GM18498 (cell line): ENCODE results near the gene RBM11.
"Not testable (repeated sequence)": the region's sequence is repeated elsewhere in the genome, so short reads cannot be mapped to it uniquely, and the experiment has no call there.

Experiments used
- ATAC-seq: cut with Tn5 transposase; IDR thresholded peaks from one replicate; pipeline ENCODE4 v1.9.1; 2021; ENCODE audit warnings: mild to moderate bottlenecking, moderate library complexity; ENCODE audit not compliant: unreplicated experiment

RBM11 gene, protein sequence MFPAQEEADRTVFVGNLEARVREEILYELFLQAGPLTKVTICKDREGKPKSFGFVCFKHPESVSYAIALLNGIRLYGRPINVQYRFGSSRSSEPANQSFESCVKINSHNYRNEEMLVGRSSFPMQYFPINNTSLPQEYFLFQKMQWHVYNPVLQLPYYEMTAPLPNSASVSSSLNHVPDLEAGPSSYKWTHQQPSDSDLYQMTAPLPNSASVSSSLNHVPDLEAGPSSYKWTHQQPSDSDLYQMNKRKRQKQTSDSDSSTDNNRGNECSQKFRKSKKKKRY

DNA sequence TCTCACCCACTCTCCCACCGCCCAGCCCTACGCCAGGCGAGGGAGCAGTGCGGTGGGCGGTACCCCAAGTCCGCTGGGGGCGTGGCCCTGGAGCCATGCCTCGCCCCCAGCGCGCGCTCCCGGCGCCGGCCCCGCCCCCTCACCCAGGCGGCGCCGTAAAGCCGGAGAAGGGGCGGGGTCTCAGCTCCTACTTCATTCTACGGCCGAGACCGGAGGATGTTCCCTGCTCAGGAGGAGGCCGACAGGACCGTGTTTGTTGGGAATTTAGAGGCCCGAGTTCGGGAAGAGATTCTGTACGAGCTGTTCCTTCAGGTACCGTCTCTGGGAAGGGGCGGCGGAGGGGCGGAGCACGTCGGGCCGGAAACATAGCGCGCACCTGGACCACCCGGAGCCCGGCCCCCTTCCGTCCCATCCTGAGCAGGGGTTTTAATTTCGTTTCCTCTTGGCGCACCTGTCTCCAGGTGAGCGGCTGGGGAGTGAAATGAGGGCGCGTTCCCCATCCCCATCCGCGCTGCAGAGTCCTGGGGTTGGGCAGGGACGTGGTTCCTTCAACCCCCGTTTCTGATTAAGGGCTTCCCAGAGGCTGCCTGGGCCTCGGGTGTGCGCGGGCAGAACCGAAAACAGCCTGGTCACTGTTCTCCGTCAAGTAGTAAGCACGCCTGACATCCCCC is at the start of gene RBM11:
RBM11 (plus strand) TSS at position 187 of the 671 bp plus-strand sequence; CDS start at position 217, 30 bp downstream.
- ATAC-seq: peak; percentile 98

DNA sequence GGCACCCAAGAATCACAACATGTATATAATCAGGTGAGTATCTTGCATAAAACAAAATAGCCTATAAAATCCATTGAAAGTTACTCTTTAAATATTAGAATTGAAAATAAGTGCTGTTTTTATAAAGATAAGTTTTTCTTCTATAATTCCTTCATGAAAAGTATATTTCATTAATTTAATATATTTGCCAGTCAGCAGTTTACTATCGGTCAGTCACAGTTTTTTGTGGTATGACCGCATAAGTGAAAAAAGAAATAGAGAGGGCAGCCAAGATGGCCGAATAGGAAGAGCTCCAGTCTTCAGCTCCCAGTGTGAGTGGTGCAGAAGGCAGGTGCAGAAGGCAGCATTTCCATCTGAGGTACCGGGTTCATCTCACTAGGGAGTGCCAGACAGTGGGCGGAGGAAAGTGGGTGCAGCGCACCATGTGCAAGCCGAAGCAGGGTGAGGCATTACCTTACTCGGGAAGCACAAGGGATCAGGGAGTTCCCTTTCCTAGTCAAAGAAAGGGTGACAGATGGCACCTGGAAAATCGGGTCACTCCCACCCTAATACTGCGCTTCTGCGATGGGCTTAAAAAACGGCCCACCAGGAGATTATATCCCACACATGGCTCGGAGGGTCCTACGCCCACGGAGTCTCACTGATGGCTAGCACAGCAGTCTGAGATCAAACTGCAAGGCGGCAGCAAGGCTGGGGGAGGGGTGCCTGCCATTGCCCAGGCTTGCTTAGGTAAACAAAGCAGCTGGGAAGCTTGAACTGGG is 49.3 kb upstream of the RBM11 start:
- ATAC-seq: not testable (repeated sequence)

DNA sequence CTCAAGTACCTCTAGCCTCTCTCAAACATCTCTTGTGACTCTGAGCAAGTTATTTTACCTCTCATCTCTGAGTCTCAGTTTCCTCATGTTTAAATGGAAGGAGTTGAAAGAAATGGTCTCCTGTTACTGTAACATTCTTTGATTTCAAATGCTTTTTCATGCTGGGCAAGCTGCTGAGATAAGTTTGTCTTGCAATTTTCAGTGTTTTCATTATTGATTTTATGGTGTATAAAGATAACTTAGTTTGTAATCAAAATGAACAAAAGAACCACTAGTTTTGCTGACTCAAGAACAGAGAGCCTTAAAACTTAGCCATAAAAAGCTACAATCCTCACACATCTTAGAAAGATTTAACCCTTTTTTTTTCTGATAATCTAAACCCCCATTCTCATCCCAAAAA is 9.7 kb upstream of the RBM11 start:
- ATAC-seq: no peak

DNA sequence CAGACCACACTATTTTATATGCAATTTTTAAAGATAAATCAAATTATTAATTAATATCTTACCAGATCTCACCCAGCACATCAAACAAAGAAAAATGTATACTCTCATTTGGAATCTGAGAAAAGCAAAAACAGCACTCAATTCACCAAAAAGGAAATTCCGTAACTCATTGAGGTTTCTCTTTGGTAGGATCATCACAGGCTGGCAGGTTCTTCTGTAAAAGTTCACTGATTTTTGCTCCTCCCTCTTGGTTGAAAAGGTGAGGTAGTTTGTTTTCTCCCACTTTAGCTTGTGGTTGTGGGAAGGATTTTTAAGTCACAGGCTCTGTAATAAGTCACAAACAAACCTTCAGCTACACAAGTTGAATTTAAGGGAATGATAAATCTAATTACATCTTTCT is 5.2 kb upstream of the RBM11 start, which contains the start of gene LIPI:
LIPI (minus strand) TSS at position 218 of the 400 bp plus-strand sequence; CDS start at position 108, 110 bp downstream.
- no peak for ATAC-seq

DNA sequence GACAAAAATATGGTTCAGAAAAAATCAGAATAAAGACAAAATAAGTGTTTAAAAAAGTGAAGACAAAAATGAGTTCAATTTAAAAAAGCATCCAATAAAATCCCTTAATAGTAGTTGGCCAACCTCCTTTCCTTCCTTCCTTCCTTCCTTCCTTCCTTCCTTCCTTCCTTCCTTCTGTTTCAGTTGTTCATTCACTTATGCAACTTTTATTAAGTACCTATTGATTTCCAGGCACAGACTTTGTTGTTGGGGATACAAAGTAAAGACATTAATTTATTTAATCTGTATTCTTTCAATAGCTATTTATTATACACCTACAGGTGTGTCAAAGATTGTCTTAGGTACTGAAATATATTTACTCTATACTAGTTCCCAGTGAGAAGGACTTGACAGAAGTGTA is 2.8 kb upstream of the RBM11 start:
- no peak for ATAC-seq

DNA sequence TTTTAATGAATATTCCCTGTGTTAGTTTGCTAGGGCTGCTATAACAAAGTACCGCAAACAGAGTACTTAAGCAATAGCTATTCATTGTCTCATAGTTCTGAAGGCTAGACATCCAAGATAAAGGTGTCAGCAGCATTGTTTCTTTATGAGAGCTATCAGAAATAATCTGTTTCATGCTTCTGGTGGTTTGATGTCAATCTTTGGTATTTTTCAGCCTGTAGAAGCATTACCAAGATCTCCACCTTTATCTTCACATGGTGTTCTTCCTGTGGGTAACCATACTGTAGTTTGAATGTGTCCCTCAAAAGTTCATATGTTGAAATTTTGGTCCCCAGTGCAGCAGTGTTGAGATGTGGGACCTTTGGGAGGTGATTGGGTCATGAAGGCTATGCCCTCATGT is 7.4 kb downstream of the RBM11 start:
- ATAC-seq: no peak

DNA sequence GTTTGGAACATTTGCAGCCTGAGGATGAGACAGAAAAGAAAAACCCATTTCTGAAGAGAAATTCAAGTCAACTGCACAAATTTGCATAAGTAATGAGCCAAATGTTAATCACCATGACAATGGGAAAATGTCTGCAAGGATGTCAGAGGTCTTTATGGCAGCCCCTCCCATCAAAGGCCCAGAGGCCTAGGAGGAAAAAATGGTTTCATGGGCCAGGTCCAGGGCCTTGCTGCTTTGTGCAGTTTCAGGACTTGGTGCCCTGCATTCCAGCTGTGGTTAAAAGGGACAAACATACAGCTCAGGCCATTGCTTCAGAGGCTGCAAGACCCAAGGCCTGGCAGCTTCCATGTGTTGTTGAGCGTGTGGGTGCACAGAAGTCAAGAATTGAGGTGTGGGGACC is 13.4 kb downstream of the RBM11 start:
- no peak for ATAC-seq

DNA sequence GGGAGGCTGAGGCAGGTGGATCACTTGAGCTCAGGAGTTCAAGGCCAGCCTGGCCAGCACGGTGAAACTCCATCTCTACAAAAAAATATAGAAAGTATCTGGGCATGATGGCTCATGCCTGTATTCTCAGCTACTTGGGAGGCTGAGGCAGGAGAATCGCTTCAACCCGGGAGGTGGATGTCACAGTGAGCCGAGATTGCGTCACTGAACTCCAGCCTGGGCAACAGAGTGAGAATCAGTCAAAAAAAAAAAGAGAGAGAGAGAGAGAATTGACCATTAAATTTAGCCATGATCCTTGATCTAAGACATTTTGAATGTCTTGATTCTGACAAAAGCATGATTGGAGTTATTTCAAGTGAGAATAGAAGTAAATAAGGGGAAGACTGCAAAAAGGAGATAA is 19.1 kb downstream of the RBM11 start:
- ATAC-seq: no peak

DNA sequence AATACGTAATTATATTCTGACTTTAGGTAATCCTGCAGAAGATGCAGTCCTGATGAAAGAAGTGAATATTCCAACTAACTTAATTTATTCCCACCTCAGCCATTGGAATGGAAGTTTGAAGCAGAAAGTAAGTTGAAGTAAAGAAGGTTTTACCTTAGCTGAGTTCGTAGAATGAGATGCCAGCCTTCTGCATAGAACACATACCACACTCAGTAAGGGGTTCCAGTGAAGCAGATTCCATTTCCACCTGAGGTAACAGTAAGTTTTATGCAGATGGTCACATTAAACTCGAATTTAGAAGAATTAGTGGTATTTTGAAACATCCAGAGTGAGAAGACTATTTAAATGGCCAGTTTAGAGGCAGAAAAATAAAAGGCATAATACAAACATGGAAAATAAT is 20.2 kb downstream of the RBM11 start:
- no peak for ATAC-seq

DNA sequence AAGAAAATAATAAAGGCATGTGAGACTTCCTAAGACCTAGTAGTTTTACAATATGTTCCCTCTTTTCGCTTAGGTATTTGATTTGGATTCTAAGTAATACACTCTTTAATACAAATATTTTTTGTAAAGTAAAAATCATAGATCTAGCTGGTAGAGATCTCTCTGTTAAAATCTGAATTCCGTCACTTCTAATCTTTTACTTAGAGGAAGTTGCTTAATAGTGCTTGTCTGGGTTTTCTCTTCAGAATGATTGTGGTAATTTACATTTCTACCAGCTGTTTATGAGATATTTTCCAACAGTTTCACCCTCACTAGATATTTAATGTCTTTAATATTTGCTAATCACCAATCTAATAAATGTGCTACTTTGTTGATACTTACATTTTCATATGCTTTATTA is 23.3 kb downstream of the RBM11 start:
- ATAC-seq: no peak

DNA sequence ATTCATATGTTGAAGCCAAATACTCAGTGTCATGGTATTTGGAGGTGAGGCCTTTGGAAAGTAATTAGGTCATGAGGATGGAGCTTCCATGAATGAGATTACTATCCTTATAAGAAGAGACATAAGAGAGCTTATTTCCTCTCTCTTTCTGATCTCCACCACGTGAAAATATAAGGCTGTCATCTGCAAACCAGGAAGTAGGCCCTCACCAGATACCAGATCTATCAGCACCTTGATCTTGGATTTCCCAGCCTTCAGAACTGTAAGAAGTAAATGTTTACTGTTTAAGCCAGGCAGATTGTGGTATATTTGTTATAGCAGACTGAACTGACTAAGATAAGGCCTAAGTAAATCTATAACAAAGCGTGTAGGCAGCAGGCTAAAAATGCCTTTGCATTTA is 25.3 kb downstream of the RBM11 start:
- no peak for ATAC-seq

DNA sequence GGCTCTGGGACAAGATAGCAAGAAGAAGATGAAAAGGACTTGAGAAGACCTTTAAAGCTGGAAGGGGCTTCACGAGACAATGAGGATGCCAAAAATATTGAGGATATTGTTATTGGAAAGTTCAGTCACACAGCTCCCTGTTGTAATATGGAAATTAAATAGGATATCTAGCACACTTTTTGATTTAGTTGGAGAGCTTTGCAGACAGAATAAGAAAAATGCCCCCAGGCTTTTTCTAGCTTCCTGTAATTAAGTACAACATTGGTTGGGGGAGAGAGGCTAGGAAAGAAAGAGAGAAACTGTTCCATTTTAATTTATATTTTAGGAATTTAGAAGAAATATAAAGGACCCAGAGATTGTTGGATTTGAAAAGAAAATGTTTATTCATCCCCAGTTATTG is 27.5 kb downstream of the RBM11 start:
- no peak for ATAC-seq

DNA sequence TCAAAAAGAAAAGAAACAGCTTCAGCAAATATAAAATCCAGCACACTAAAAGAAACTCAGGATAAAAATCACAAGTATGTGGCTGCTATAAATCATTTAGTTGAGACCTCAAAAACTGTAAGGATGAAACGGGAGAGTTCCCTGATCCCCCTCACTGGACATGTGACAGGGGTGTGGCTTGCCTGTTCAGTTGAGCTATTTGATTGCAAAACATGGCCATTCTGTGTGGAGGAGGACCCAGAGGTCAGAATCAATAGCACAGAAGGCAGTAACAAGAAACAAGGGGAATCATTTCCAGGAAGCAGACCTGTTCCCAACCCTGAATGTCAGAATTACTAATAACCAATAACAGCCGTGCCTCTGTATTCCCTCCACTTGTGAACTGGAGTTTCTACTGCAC is 27.9 kb downstream of the RBM11 start:
- no peak for ATAC-seq

DNA sequence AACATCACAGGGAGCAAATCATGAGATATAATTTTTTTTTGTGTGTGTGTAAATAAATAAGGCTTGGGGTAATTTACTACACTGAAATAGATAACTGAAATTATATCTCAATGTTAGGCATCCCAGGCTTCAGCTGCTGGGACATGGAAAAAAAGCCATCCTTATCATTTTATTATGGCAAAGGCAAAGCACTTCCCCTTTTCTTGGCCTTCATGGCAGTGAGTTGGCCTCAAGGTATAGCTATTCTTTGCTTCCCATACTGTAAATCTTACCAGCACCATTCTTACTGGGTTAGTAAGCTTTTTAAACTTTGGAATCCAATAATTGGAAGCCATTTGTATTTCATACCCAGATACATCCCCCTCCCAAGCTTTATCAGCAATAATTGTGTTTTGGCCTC is 29.0 kb downstream of the RBM11 start:
- no peak for ATAC-seq

DNA sequence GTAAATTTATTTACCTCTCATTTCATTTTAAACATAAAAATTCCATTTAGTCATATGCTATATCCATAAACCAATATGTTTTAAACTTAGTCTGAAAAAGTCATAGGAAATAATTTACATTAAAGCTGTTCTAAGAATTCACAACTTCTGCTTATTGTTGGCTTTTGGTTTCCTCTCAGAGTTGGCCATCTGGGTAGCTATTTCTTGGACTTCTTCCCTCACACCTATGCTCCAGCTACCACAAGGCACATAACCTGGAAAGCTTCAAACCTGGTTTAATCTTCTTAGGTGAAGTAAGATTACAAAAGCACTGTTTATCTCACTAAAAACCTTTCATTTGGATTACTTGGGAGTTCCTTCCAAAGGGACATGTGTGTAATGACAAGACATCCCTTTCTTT is 29.8 kb downstream of the RBM11 start:
- ATAC-seq: no peak

DNA sequence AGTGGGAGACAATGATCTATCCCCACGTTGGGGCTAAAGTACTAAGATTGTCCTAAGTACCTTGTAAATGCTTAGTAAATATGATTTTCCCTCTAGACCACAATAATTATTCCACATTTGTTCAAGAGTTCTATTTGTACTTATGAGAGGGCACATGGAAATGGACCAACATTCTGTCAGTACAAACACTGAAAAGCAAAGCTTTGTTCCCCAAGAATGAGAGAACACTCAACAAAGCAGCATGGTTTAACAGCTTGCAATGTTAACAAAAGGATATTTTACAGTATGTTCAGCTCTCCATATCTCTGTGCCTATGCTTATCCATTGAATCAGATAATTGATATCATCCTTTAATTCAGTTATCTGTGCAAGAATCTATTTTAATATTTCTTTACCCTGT is 35.4 kb downstream of the RBM11 start:
- ATAC-seq: no peak

DNA sequence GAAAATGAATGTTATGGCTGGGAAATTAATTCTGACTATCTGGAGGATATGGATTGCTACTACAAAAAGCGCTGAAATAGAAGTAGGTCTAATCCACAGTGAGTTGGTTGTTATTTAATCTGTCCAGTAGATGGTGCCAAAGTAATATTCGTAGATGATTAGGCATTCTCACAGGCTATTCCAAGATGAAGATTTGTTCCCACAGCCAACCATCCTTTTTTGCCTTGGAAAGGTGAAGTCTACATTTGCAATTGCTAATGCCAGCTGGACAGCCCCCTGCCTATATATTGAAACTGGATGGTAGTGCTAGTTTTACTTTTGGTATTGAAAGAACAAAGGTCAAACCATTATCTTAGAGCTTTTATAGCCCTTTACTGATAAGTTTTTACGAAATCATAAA is 43.8 kb downstream of the RBM11 start:
- ATAC-seq: peak; percentile 65

DNA sequence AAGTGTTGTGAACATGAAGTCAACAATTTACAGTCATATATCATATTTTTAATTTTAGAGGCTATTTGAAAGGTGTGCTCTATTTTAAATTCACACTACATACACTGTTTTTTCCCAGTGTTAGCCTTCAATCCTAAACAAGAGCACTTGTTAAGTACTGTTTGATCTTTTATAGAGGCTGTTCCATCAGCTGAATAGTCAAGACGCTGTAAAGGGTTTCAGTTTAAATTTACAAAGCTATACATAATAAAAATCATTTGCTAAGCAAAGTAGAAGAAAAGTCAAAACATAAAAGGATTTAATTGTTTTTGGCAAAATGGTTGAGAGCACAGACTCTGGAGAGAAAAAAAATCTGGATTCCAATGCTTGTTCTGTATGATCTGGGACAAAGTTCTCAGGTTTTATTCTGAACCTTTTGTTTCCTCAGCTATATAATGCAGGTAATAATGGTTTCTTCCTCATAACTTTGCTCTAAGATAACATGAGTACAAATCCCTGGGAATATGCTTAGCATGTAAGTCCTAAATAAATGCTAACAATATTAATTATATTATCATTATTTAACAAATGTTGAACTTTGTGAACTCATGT is 44.3 kb downstream of the RBM11 start:
- no peak for ATAC-seq

DNA sequence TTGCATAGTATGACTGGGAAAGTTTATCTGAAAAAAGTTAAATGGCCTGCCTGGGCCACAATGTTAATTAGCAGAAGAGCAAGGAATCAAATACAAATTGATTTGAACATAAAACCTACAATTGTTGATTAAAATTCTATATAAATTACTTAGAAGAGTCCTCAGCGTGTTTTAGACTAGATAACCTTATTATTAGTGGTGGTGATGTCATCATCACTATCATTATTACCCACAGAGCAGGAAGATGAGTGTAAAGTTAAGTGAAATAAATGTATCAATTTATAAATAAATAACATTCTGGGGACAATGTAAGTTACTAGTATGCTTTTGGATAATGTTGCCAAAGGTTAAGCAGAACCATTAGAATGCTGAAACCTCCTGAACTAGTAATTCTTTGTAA is 46.1 kb downstream of the RBM11 start:
- no peak for ATAC-seq

DNA sequence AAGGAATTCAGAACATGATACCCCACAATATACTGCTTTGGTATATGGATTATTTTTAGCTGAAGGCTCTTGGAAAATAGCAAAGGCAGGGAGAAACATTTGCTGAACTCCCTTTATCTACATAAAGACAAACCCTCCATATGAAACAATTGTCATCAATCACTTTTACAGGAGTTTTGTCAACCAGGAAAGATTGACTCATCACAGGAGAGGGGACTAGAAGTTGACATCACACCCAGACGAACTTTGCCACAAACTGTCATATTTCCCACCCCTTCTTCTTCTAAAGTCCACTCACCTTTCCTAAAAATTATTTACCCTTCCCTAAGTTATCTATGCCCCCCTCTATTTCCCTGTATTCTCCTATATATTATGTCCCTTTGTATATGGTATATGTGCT is 47.9 kb downstream of the RBM11 start:
- no peak for ATAC-seq

DNA sequence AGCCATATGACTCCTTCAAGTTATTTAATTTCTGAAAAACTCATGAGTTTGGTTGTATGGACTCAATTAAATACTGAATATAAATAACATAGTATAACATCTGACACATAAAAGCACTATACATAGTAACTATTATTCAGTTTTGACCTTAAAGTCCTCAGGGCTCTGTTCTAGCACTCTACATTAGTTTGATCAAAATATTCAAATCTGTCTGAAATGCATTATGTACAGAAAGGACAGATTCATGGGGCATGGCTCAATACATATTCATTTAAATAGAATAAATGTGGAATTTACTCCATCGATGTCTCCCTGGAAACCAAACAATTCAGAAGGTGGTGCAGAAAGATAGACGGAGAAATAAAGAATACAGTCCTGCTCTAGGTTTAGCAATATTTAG is 49.1 kb downstream of the RBM11 start:
- no peak for ATAC-seq

DNA sequence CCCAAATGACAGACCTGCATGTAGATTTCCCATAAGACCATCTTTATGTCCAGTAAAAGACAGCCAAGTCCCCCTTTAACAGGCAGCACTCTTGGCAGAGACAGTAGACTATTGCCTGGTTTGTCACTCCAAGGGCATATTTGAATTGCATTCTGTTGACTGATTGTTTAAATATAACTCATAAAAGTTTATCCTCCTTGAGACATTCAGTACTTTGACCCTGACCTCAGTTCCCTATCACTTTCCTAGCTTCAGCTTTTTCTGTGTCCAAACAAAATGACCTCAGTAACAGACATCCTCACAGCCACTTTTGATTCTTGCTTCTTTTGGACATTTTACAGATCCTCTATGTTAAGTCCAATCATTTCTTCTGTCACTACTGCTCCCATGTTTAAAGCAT is 51.1 kb downstream of the RBM11 start:
- no peak for ATAC-seq
